Osteoblast (primary cell): ENCODE measurements around the gene MYBPH. TPM values are rescaled to one million over a fixed set of nuclear protein-coding genes. Genes with fewer than 3 reads are reported as not detected.

ENCODE experiments used
- DNase-seq: peaks from one replicate; pipeline ENCODE4 v3.0.0; 2011; ENCODE audit warnings: low spot score, mixed read lengths; ENCODE audit not compliant: insufficient read length; ENCODE audit errors: missing footprints
- H2AFZ ChIP-seq: 2 replicates; pipeline ENCODE4 v1.6.0; 2011; ENCODE audit warnings: mild to moderate bottlenecking, low read length
- H3K27ac ChIP-seq: 2 replicates; pipeline ENCODE4 v1.5.1; 2011; ENCODE audit warnings: mild to moderate bottlenecking, low read depth, low read length, moderate library complexity
- H3K27me3 ChIP-seq: 2 replicates; pipeline ENCODE4 v1.6.0; 2012; ENCODE audit warnings: mild to moderate bottlenecking, control low read depth, inconsistent platforms, low read length, moderate library complexity; ENCODE audit not compliant: insufficient read depth
- H3K36me3 ChIP-seq: 2 replicates; pipeline ENCODE4 v1.5.1; 2011; ENCODE audit warnings: mild to moderate bottlenecking, low read length, control low read depth, moderate library complexity; ENCODE audit not compliant: insufficient read depth
- H3K4me1 ChIP-seq: 2 replicates; pipeline ENCODE4 v1.5.1; 2011; ENCODE audit warnings: mild to moderate bottlenecking, low read length, control low read depth, moderate library complexity; ENCODE audit not compliant: insufficient read depth
- H3K4me2 ChIP-seq: 2 replicates; pipeline ENCODE4 v1.6.0; 2011; ENCODE audit warnings: mild to moderate bottlenecking, low read length; ENCODE audit not compliant: insufficient read depth
- H3K4me3 ChIP-seq: fragments of 200-600 bp; sonication (generic); 3 replicates; pipeline ENCODE4 v1.5.1; 2012; ENCODE audit warnings: mild to moderate bottlenecking, low read length, inconsistent platforms; ENCODE audit not compliant: insufficient read depth
- H3K79me2 ChIP-seq: 2 replicates; pipeline ENCODE4 v1.6.0; 2012; ENCODE audit warnings: mild to moderate bottlenecking, low read length, control low read depth, inconsistent platforms; ENCODE audit not compliant: insufficient read depth
- H3K9me3 ChIP-seq: 2 replicates; pipeline ENCODE4 v1.5.1; 2011; ENCODE audit warnings: low read depth, low read length, control low read depth
- H4K20me1 ChIP-seq: 2 replicates; pipeline ENCODE4 v1.6.0; 2012; ENCODE audit warnings: mild to moderate bottlenecking, low read length, control low read depth; ENCODE audit not compliant: insufficient read depth
- CTCF ChIP-seq: IDR thresholded peaks from 2 replicates; pipeline ENCODE4 v1.5.1; 2011; ENCODE audit warnings: mild to moderate bottlenecking, low read depth, low read length, moderate library complexity; ENCODE audit errors: extremely low read depth
- total RNA-seq: library from RNA; depleted of rRNA; stranded (reverse); fragments of >200 nt; gene quantifications from 2 replicates; pipeline ENCODE4 v1.2.3, GENCODE V29; 2012

Gene MYBPH
- total RNA-seq, 1 donor = under 0.01 TPM

GRCh38 chr1:203128716-203129500 lies 46.7 kb downstream of the MYBPH start:
- Histone ChIP-seq H3K27ac (no peak overlapping the region), H3K9me3 (no peaks in the 10 kb centered on the region), H3K79me2 (no peaks in the 10 kb centered on the region), H3K4me1 (peaks cover 11% of the 10 kb centered on the region), H3K4me3 (peak overlapping the region; percentile 69), H3K36me3 (no peaks in the 10 kb centered on the region), H2AFZ (no peak overlapping the region), H3K27me3 (peaks cover 16% of the 10 kb centered on the region), H4K20me1 (no peaks in the 10 kb centered on the region), H3K4me2 (peak overlapping the region; percentile 90)
- DNase-seq = peak; percentile 39
- no peak for TF ChIP-seq CTCF

DNA sequence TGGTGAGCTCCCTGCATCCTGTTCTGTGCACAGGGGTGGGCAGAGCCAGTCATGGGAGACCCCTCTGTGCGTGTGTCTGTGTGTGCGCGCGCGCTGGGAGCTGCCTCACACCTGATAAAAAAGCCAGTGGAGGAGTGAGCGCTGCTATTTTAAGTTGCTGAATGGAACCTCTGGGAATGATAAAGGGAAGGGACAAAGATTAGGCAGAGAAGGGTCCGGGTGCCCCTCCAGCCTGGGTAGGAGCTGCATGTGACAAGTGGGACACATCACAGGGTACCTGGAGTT lies 47.3 kb downstream of the MYBPH start:
- H3K27ac ChIP-seq = no peak overlapping the region
- peak overlapping the region; percentile 69 for H3K4me3 ChIP-seq
- no peaks in the 10 kb centered on the region for H4K20me1 ChIP-seq
- H3K4me2 ChIP-seq = peak overlapping the region; percentile 90
- peak overlapping the region; percentile 80 for H2AFZ ChIP-seq
- peaks cover 17% of the 10 kb centered on the region for H3K27me3 ChIP-seq
- no peaks in the 10 kb centered on the region for H3K79me2 ChIP-seq
- no peak for DNase-seq
- TF ChIP-seq CTCF = no peak
- H3K36me3 ChIP-seq = no peaks in the 10 kb centered on the region
- peaks cover 11% of the 10 kb centered on the region for H3K4me1 ChIP-seq
- H3K9me3 ChIP-seq = no peaks in the 10 kb centered on the region

DNA sequence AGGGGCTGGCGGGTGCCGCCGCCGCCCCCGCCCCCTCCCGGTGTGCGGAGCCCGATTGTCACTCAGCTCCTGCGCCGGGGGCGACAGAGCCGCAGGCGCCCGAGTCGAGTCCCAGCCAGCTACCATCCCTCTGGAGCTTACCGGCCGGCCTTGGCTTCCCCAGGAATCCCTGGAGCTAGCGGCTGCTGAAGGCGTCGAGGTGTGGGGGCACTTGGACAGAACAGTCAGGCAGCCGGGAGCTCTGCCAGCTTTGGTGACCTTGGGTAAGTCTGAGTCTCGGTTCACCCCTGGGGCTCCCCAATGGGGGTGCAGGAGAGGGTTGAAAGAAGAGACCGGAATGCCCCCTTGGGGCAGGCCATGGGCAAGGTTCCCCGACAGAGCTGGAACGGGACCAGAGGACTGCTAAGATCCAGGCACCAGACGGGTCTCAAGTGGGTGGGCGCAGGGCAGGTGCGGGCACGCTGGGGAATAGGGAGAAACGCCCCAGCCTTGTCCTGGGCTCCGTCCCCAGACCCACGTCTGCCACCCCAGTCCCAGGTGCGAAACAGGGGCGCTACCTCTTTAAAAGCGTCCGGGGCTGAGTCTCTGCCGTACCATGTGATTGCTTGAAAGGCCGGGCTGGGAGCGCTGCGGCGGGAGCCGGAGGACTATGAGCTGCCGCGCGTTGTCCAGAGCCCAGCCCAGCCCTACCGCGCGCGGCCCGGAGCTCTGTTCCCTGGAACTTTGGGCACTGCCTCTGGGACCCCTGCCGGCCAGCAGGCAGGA lies 47.8 kb downstream of the MYBPH start, which contains the start of gene ADORA1:
Gene ADORA1 (plus strand): TSS at position 61 of the 765 bp plus-strand sequence. CDS start 1,116 bp downstream, outside the sequence.
- no peak for TF ChIP-seq CTCF
- peak; percentile 97 for DNase-seq
- H4K20me1 ChIP-seq = no peaks in the 10 kb centered on the region
- H3K27ac ChIP-seq = no peak within 1 kb of the TSS
- peaks cover 23% of the 10 kb centered on the region for H3K27me3 ChIP-seq
- H3K4me3 ChIP-seq = peak within 1 kb of the TSS; percentile 69
- H3K79me2 ChIP-seq = no peaks in the 10 kb centered on the region
- peak within 1 kb of the TSS; percentile 80 for H2AFZ ChIP-seq
- H3K4me2 ChIP-seq = peak within 1 kb of the TSS; percentile 90
- H3K36me3 ChIP-seq = no peaks in the 10 kb centered on the region
- H3K4me1 ChIP-seq = peaks cover 11% of the 10 kb centered on the region
- no peaks in the 10 kb centered on the region for H3K9me3 ChIP-seq
